ENCODE measurements around the gene EIF4H.
"Not testable (repeated sequence)": the region's sequence is repeated elsewhere in the genome, so short reads cannot be mapped to it uniquely, and the experiment has no call there.

EIF4H gene

GRCh38 chr7:74202841-74203556 lies 28.8 kb downstream of the EIF4H start:
- no peak for DNase-seq

GRCh38 chr7:74203956-74204618 lies 29.9 kb downstream of the EIF4H start:
- no peak for DNase-seq

- not testable (repeated sequence) for DNase-seq
These were observed 31.9 kb downstream of the EIF4H start for GRCh38 chr7:74206052-74206451.

GRCh38 chr7:74206589-74207120 lies 32.5 kb downstream of the EIF4H start:
- peak; percentile 91 for DNase-seq

GRCh38 chr7:74207586-74207985 lies 33.4 kb downstream of the EIF4H start:
- no peak for DNase-seq

GRCh38 chr7:74208241-74208640 lies 34.1 kb downstream of the EIF4H start:
- not testable (repeated sequence) for DNase-seq

- no peak for DNase-seq
These were observed 38.5 kb downstream of the EIF4H start for GRCh38 chr7:74212661-74213060.

GRCh38 chr7:74214816-74215630 lies 40.9 kb downstream of the EIF4H start:
- DNase-seq, result no peak

- no peak for DNase-seq
These were observed 41.8 kb downstream of the EIF4H start for GRCh38 chr7:74215921-74216320.

GRCh38 chr7:74216361-74216761 lies 42.2 kb downstream of the EIF4H start:
- no peak for DNase-seq

- DNase-seq, result no peak
These were observed 43.5 kb downstream of the EIF4H start for GRCh38 chr7:74217455-74218342.

- DNase-seq, result no peak
These were observed 44.2 kb downstream of the EIF4H start for GRCh38 chr7:74218343-74218698.

GRCh38 chr7:74219416-74219815 lies 45.3 kb downstream of the EIF4H start:
- no peak for DNase-seq

- no peak for DNase-seq
These were observed 46.1 kb downstream of the EIF4H start for GRCh38 chr7:74220229-74220628.

- no peak for DNase-seq
These were observed 47.6 kb downstream of the EIF4H start for GRCh38 chr7:74221713-74222112.

- no peak for DNase-seq
These were observed 48.9 kb downstream of the EIF4H start for GRCh38 chr7:74222851-74223710.

- DNase-seq, result no peak
These were observed 49.8 kb downstream of the EIF4H start for GRCh38 chr7:74223711-74224510.

- DNase-seq, result no peak
These were observed 50.3 kb downstream of the EIF4H start for GRCh38 chr7:74224511-74224832.

GRCh38 chr7:74224907-74225306 lies 50.8 kb downstream of the EIF4H start:
- DNase-seq, result not testable (repeated sequence)

GRCh38 chr7:74225400-74225799 lies 51.2 kb downstream of the EIF4H start:
- DNase-seq, result no peak

GRCh38 chr7:74226633-74227032 lies 52.5 kb downstream of the EIF4H start:
- no peak for DNase-seq

Data from retina (tissue), 1 donor.